Fibroblast of the aortic adventitia (primary cell): ENCODE data around the gene EXOSC6. TPM values are rescaled to one million over a fixed set of nuclear protein-coding genes. Genes with fewer than 3 reads are reported as not detected.
"Not testable (repeated sequence)": the region's sequence is repeated elsewhere in the genome, so short reads cannot be mapped to it uniquely, and the experiment has no call there.

Experiments used
- DNase-seq: peaks from one replicate; pipeline ENCODE4 v3.0.0-alpha.2; 2010; ENCODE audit warnings: low read depth
- H3K4me3 ChIP-seq: 2 replicates; pipeline ENCODE4 v1.5.1; 2011; ENCODE audit warnings: low read depth, mild to moderate bottlenecking, control low read depth, low read length, moderate library complexity
- CTCF ChIP-seq: IDR thresholded peaks from 2 replicates; pipeline ENCODE4 v1.5.1; 2011; ENCODE audit warnings: mild to moderate bottlenecking, low read length, control low read depth, inconsistent platforms; ENCODE audit not compliant: insufficient read depth
- total RNA-seq: library from RNA; depleted of rRNA; stranded (reverse); fragments of >200 nt; gene quantifications from 2 replicates; pipeline ENCODE4 v1.2.3, GENCODE V29; 2012; ENCODE audit warnings: low replicate concordance

Gene EXOSC6
- total RNA-seq, 1 donor = 39.7 TPM

GRCh38 chr16:70267516-70267915, 15.8 kb upstream of the EXOSC6 start:
- no peak overlapping the region for H3K4me3 ChIP-seq
- DNase-seq = peak; percentile 50
- peak; percentile 63 for TF ChIP-seq CTCF

DNA sequence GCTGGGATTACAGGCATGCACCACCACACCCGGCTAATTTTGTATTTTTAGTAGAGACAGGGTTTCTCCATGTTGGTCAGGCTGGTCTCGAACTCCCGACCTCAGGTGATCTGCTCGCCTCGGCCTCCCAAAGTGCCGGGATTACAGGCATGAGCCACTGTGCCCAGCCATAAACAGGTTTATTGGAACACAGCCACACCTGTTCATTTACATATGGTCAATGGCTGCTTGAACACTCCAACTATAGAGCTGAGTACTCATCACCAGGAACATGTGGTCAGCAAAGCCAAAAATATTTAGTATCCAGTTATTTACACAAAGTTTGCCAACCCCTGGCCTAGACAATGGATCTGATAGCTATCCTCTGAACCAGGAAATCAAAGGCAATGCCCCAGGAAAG, 8.2 kb upstream of the EXOSC6 start:
- not testable (repeated sequence) for DNase-seq, H3K4me3 ChIP-seq

GRCh38 chr16:70258946-70259345, 7.2 kb upstream of the EXOSC6 start:
- TF ChIP-seq CTCF = no peak
- H3K4me3 ChIP-seq = no peak overlapping the region
- no peak for DNase-seq

- no peak for TF ChIP-seq CTCF
- DNase-seq = no peak
- H3K4me3 ChIP-seq = no peak overlapping the region
Measured at GRCh38 chr16:70258065-70258464, 6.3 kb upstream of the EXOSC6 start.

DNA sequence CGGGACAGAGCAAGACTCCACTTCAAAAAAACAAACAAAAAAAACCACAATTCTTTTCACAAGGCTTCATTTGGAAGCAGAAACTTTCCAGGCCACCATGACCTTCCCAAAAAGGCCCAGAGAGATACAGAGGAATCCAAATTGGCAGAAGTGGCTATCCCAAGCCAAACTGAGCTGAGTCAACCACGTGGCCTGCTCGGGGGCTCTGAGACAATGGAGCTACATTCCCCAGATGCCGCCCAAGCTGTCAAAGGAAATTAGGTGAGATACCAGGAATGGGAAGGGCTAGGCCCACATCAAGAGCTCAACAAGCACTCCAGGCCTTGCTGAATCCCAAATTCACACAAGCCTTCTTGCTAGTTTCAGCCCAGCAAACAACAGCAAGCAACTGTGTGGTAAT, 5.7 kb upstream of the EXOSC6 start:
- no peak for TF ChIP-seq CTCF
- peak; percentile 92 for DNase-seq

DNA sequence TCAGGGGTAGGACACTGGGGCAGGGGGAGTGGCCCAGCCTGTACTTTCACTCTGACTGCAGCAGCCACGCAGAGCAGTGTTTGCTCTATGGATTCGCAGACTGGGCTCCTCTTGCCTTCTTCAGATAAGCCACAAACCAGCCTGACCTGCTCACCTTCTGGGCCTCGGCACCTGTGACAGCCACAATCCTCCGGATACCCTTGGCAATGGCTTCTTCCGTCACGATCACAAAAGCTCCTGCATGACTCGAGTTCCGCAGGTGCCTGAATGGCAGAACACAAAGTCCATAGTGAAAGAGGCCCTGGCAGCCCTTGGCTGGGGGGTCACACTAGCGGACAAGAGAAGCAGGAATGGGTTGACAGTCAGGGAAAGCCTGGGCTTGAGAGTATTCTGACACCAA, 3.8 kb upstream of the EXOSC6 start:
- no peak for TF ChIP-seq CTCF
- no peak for DNase-seq
- H3K4me3 ChIP-seq = no peak overlapping the region

More for the DNA sequence above, 5.7 kb upstream of the EXOSC6 start:
- H3K4me3 ChIP-seq = no peak overlapping the region

DNA sequence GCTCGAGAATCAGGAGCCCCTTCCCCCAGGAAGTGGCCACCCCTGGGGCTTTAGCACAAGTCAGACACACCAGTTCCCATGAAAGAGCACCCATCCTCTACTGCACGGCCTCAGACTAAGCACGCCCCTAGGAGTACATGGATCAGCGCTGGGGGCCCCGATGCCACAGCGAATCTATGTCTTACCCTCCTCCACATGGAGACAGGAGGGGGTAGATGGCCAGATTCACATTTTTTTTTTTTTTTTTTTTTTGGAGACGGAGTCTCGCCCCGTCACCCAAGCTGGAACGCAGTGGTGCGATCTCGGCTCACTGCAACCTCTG, 3.2 kb upstream of the EXOSC6 start:
- no peak for TF ChIP-seq CTCF
- DNase-seq = no peak
- H3K4me3 ChIP-seq = no peak overlapping the region
